Stimulated activated naive B cell treated with anti-CD40 and anti-IgM and Interleukin-4, amounts not matched to agents 10 μg/mL and 1 μg/mL and 100 μg/mL, for 72 hours (primary cell): ENCODE results near the gene COQ8A.

ENCODE experiments used
- ATAC-seq, 2 donors: fragments of 150-1000 bp; cut with Tn5 transposase; replicated peaks; 2 replicates each; pipeline ENCODE4 v1.10.0; 2021; ENCODE audit warnings: moderate library complexity in 1 of 2
- DNase-seq: peaks from one replicate; pipeline ENCODE4 v3.0.0; 2021
- H3K27ac Mint-ChIP-seq: one replicate; pipeline ENCODE4 v1.8.0; 2022; ENCODE audit warnings: mild to moderate bottlenecking, mixed read lengths
- H3K27me3 Mint-ChIP-seq, 2 donors: one replicate each; pipeline ENCODE4 v1.8.0; 2022; ENCODE audit warnings: mixed read lengths in 2 of 2
- H3K36me3 Mint-ChIP-seq, 2 donors: one replicate each; pipeline ENCODE4 v1.8.0; 2022; ENCODE audit warnings: mixed read lengths in 2 of 2, mild to moderate bottlenecking in 1 of 2
- H3K4me1 Mint-ChIP-seq, 2 donors: one replicate each; pipeline ENCODE4 v1.8.0; 2022; ENCODE audit warnings: mixed read lengths in 2 of 2, mild to moderate bottlenecking in 1 of 2
- H3K4me3 Mint-ChIP-seq, 2 donors: one replicate each; pipeline ENCODE4 v1.8.0; 2022; ENCODE audit warnings: mild to moderate bottlenecking in 2 of 2, mixed read lengths in 2 of 2, moderate library complexity in 1 of 2
- H3K9me3 Mint-ChIP-seq, 2 donors: one replicate each; pipeline ENCODE4 v1.8.0; 2022; ENCODE audit warnings: mixed read lengths in 2 of 2, mild to moderate bottlenecking in 1 of 2

Gene COQ8A

DNA sequence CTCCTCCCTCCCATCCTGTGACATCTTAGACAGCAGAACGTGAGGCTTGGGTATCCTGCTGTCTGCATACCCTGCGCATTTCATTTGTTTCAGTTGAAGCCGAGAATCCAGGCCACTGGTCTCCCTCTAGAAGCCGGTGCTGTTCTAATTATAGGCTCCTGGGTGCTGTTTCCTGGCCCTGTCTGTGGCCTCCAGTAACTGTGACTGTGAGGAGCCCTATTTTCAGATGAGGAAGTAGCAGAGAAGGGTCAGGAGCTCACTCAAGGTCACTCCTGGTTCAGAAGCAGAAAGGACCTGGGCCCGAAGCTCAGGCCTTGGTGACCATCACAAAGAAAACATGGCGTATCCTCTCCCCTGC is 24.0 kb downstream of the COQ8A start:
- Mint-ChIP-seq H3K4me1 (peaks cover 33 to 44% of the 10 kb centered on the region in 2 donors), H3K4me3 (peak overlapping the region in 1 of 2 donors; percentile 41), H3K36me3 (peaks cover 38 to 46% of the 10 kb centered on the region in 2 donors), H3K27ac (peak overlapping the region; percentile 91), H3K27me3 (no peaks in the 10 kb centered on the region), H3K9me3 (peaks cover 0 to 4% of the 10 kb centered on the region in 2 donors)
- DNase-seq (no peak), ATAC-seq (peak; percentile 54 to 62)

DNA sequence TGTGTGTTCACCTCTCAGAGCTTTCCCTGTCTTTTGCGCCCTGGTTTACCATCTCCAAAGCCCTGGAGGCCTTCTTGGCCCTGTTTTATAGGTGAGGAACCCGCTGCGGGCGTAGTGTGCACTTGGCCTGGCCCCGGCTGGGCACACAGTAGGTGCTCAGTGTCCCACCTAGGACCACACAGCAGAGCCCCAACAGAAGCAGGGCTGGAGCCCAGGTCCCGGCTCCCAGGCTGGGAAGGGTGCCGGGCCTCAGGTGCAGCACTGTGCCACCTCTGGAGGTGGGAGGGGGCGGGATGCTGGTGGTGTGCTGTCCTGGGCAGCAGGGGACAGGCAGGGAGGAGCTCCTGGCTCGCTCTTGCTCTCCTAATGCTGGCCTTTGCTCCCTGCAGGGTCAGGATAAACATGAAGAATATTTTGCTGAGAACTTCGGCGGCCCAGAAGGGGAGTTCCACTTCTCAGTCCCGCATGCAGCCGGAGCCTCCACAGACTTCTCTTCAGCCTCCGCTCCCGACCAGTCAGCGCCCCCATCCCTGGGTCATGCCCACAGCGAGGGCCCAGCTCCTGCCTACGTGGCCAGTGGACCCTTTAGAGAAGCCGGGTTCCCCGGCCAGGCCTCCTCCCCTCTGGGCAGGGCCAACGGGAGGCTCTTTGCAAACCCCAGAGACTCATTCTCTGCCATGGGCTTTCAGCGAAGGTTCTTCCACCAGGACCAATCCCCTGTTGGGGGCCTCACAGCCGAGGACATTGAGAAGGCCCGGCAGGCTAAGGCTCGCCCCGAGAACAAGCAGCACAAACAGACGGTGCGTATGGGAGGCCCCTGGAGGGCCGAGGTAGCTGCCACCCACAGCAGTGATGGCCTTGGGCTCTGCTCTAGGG is 24.8 kb downstream of the COQ8A start:
- Mint-ChIP-seq H3K27ac (peak overlapping the region; percentile 59), H3K9me3 (peaks cover 0 to 2% of the 10 kb centered on the region in 2 donors), H3K27me3 (no peaks in the 10 kb centered on the region), H3K36me3 (peaks cover 41 to 50% of the 10 kb centered on the region in 2 donors), H3K4me1 (peaks cover 28 to 37% of the 10 kb centered on the region in 2 donors), H3K4me3 (no peak overlapping the region)
- DNase-seq (no peak), ATAC-seq (no peak)

DNA sequence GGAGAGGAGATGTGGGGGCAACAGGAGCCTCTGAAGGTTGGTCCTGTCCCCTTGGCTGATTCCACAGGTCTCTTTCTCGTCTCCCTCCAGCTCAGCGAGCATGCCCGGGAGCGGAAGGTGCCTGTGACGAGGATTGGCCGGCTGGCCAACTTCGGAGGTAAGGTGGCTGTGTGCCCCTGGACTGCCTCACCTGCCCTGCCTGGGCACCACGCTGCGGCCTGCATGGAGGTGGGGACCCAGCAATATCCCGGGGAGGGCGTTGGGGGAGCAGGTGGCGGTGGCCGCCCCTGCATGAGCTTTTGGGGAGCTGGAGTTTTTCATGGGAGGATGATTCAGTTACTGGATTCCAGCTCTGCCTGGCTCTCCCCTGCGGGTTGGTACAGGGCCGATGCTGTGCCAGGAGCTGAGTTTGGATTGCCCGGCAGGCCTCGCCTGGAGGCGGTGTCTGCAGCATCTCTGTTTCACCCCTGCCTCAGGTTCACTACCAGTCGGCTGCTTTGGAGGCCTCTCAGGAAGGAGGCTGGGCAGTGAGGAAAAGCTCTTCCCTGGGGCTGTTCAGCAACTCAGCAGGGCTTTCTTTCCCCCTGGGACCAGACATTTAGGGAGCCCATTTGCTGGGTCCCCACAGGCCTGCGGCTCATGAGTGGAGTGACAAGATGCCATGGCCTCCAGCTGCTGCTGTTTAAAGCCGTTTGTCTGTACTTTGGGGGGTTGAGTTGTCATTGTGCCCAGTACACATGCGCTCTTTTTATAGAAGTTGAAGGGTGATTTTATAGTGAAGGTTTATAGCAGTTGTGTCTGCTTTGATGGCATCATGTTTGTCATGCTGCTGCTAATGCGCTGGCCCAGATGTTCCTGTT is 25.7 kb downstream of the COQ8A start:
- peaks cover 0 to 2% of the 10 kb centered on the region in 2 donors for H3K9me3 Mint-ChIP-seq
- peak overlapping the region; percentile 16 for H3K27ac Mint-ChIP-seq
- H3K36me3 Mint-ChIP-seq, result peaks cover 44 to 49% of the 10 kb centered on the region in 2 donors
- ATAC-seq (no peak), DNase-seq (no peak)
- H3K4me3 Mint-ChIP-seq, result no peak overlapping the region
- peaks cover 26 to 33% of the 10 kb centered on the region in 2 donors for H3K4me1 Mint-ChIP-seq
- H3K27me3 Mint-ChIP-seq, result no peaks in the 10 kb centered on the region

DNA sequence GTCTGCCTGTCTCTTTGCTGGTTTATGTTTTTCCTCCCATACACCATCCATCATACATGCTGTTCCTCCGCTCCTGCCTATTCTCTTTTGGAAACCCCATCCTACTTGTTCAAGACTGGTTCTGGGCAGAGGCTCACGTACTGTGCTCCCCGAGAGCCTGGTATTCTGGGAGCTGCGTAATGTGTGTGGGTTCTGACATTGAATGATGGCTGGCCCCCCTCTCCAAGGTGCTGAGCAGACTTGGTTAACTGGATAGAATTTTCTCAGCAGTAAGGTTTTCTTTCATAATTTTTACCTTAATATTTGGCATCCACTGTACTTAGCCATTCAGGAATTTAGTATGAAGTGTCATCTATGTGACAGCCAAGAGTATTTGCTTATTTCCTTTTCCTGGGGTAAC is 26.6 kb downstream of the COQ8A start:
- H3K36me3 Mint-ChIP-seq, result peaks cover 46 to 52% of the 10 kb centered on the region in 2 donors

DNA sequence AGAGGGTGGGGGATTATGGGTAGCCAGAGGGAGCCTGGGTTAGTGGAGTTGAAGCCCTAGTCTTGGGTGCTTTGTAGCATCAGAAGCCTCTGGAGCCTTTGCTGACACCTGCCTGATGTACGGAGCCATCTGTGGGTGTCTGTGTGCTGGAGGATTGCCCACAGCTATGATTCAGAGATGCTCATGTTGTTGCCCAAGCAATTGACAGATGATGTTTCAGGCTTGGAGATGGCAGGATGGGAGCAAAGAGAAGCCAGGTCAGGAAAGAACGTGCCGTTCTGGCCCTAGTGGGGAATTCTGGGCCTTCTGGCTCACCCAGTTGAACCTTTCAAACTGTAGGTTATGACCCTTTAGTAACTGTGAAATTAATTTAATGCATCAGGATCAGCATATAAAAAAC is 27.6 kb downstream of the COQ8A start:
- H3K9me3 Mint-ChIP-seq, result peaks cover 6 to 7% of the 10 kb centered on the region in 2 donors
- no peak overlapping the region for H3K27ac Mint-ChIP-seq
- peaks cover 24 to 25% of the 10 kb centered on the region in 2 donors for H3K4me1 Mint-ChIP-seq
- ATAC-seq (no peak), DNase-seq (no peak)
- peaks cover 51 to 57% of the 10 kb centered on the region in 2 donors for H3K36me3 Mint-ChIP-seq
- no peaks in the 10 kb centered on the region for H3K27me3 Mint-ChIP-seq
- no peak overlapping the region for H3K4me3 Mint-ChIP-seq

More for the DNA sequence above, 26.6 kb downstream of the COQ8A start:
- Mint-ChIP-seq H3K4me1 (peaks cover 24 to 28% of the 10 kb centered on the region in 2 donors), H3K27me3 (no peaks in the 10 kb centered on the region), H3K9me3 (peaks cover 2 to 4% of the 10 kb centered on the region in 2 donors), H3K27ac (no peak overlapping the region), H3K4me3 (no peak overlapping the region)
- DNase-seq (no peak), ATAC-seq (no peak)

DNA sequence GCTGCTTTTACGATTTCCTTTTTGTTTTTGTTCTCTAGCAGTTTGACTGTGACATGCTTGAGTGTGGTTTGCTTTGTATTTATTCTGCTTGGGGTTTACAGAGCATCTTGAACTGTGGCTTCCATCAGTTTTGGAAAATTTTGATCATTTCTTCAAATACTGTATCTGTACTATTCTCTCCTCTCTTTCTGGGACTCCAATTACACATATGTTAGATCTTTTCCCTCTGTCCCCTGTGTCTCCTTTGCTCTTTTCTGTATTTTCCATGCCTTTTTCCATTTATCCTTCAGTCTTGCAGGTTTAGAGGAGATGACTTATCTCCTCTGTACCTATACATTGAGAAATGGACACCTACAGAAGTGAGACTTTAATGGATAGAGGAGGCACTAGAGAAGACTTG is 31.7 kb downstream of the COQ8A start:
- no peaks in the 10 kb centered on the region for H3K27me3 Mint-ChIP-seq
- no peak for ATAC-seq
- H3K4me1 Mint-ChIP-seq, result peaks cover 9 to 14% of the 10 kb centered on the region in 2 donors
- DNase-seq, result no peak
- no peak overlapping the region for H3K27ac Mint-ChIP-seq
- H3K4me3 Mint-ChIP-seq, result no peak overlapping the region
- peaks cover 6 to 7% of the 10 kb centered on the region in 2 donors for H3K9me3 Mint-ChIP-seq
- H3K36me3 Mint-ChIP-seq, result peaks cover 27 to 43% of the 10 kb centered on the region in 2 donors

DNA sequence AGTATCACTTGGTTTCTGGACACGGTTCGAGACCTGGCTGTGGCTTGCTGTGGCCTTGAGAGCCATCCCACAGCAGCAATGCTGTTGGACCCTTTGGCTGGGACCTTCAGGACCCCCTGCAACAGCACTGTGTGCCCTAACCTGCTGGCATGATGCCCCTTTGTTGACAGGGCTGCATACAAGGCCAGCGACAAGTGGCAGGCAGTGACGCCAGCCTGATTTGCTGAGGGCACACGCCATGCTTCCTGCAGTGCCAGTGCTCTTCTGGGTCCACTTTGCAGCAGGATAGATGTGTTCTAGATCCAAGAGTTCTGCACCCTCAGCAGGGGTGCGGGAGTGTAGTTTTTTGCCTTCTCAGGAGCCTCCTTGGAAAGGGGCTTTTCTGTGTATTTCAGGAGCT is 32.8 kb downstream of the COQ8A start:
- no peak overlapping the region for H3K27ac Mint-ChIP-seq
- peaks cover 6 to 7% of the 10 kb centered on the region in 2 donors for H3K9me3 Mint-ChIP-seq
- no peak overlapping the region for H3K4me3 Mint-ChIP-seq
- DNase-seq (no peak), ATAC-seq (no peak)
- H3K27me3 Mint-ChIP-seq, result no peaks in the 10 kb centered on the region
- peaks cover 28 to 39% of the 10 kb centered on the region in 2 donors for H3K36me3 Mint-ChIP-seq
- peaks cover 6 to 19% of the 10 kb centered on the region in 2 donors for H3K4me1 Mint-ChIP-seq

DNA sequence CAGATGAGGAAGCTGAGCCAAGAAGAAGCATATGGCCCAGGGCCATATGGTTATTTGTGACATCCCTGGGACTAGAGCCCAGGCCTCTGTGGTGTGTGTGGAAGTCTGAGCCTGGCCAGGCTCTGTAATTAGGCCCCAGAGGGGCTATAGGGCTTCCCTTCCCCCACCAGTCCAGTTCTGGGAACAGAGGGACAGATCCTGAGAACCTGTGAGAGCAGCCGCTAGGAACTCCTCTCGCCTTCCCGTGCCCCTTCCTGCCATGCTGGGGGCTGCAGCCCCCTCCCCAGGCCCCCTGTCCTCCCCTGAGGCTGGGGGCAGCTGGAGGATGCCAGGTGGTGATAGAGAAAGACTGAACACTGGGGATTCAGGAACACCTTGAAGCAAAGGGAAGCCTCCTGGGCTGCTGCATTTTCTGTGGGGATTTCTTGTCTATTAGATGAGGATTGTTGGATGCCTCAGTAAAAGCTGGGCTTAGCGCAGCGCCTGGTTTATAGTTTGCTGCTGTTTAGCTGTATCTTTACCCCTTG is 33.3 kb downstream of the COQ8A start:
- peaks cover 6% of the 10 kb centered on the region in 2 donors for H3K9me3 Mint-ChIP-seq
- DNase-seq (no peak), ATAC-seq (no peak)
- H3K4me1 Mint-ChIP-seq, result peaks cover 6 to 20% of the 10 kb centered on the region in 2 donors
- H3K4me3 Mint-ChIP-seq, result no peak overlapping the region
- H3K36me3 Mint-ChIP-seq, result peaks cover 27 to 38% of the 10 kb centered on the region in 2 donors
- H3K27ac Mint-ChIP-seq, result no peak overlapping the region
- no peaks in the 10 kb centered on the region for H3K27me3 Mint-ChIP-seq

DNA sequence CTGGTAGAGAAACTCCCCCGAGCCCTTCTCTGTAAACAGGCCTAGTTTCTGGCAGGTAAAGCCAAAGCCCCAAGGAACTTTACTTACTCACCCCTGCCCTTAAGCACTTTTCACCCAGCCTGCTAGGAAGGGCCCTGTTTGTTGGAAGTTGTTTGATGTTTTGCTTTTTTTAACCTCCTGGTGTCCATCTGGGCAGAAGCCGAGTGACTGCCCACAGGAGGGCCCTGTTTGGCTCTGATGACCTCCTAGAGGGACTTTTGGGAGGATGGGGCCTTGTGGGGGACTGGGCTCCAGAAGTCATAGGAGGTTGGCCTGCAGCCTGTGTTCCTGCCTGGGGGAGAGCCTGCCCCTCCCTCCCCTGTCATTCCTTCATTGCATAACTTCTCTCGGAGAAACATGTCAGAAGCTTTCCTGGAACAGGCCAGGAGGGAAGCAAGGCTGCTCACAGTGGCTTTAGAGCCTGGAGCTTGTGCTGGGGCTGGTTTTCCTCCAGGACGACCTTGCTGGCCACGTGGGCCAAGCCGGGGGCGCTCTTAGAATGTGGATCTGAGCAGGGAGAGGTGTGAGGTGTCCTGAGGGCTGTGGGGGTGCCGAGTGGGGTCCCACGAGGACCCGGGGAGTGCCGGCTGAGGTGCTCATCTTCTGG is 33.9 kb downstream of the COQ8A start:
- ATAC-seq, result no peak
- Mint-ChIP-seq H3K4me1 (peaks cover 6 to 20% of the 10 kb centered on the region in 2 donors), H3K27me3 (no peaks in the 10 kb centered on the region), H3K9me3 (peaks cover 5 to 6% of the 10 kb centered on the region in 2 donors), H3K27ac (no peak overlapping the region), H3K36me3 (peaks cover 29 to 32% of the 10 kb centered on the region in 2 donors), H3K4me3 (no peak overlapping the region)
- DNase-seq, result no peak

DNA sequence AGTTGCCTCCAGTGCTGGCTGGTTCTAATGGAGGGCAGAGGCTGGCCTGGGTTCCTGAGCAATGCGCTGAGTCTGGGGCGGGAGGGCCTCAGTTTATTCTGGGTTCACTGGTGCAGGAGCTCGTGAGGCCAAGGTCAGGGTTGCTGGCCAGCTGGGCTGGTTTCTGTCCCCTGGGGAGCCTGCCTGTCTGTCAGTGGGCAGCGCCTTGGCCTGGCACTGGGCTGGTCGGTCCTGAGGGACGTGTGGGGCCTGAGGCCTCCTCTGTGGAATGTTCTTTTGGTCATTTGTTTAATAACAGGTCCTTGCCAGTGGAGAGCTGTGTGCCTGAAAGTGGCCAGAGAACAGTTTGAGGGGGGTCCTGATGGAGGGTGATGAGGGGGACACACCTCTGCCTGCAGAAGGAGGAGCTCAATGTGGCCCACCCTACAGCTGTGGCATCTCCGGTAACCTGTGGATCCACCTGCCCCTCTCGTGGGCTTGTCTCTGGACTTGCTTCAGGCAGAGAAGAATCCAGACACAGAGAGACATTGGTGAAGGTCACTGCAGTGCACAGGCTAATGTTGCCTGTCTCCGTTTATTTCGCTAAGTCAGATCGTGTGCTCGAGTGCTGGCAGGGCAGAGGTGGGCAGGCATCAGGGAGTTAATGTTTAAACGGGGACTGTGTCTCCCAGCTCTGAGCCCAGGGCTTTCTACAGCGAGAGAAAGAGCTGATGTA is 34.6 kb downstream of the COQ8A start:
- peaks cover 25 to 28% of the 10 kb centered on the region in 2 donors for H3K36me3 Mint-ChIP-seq
- H3K4me1 Mint-ChIP-seq, result peaks cover 6 to 20% of the 10 kb centered on the region in 2 donors
- no peak overlapping the region for H3K4me3 Mint-ChIP-seq
- ATAC-seq (no peak), DNase-seq (no peak)
- H3K9me3 Mint-ChIP-seq, result peaks cover 5 to 6% of the 10 kb centered on the region in 2 donors
- no peaks in the 10 kb centered on the region for H3K27me3 Mint-ChIP-seq
- H3K27ac Mint-ChIP-seq, result no peak overlapping the region

DNA sequence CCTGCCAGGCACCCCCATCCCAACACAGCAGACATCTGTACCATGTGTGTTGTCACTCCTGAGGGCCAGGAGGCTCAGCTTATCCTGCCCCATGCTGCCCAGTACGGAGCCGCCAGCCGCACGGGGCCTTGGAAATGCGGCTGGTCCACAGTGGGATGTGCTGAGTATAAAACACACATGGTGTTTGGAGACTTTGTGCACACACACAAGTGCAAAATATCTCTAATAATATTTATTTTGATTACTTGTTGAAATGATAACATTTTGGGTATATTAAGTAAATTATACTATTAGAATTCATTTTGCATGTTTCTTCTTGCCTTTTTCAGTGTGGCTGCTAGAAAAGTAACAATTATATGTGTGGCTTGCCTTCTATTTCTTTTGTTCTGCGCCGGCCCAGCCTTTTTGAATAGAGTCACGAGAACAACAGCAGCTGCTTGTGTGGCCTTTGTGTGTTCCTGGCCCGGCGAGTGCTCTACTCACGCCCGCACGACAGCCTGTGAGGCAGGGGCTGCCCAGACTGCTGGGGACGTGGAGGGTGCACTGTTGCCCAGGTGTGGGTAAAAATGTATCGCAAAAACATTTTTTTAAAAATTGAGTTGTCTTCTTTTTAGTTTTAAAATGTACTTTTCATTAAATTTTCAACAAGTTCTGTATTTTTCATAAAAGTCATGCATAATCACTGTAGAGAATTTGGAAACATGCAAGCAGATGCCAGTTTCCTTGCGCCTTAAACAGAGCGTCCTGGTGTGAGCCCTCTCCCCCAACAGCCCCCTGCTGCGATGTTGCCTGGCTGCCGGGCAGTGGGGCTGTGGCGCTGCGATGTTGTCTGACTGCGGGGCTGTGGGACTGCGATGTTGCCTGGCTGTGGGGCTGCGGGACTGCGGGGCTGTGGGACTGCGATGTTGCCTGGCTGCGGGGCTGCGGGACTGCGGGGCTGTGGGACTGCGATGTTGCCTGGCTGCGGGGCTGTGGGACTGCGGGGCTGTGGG is 35.5 kb downstream of the COQ8A start:
- Mint-ChIP-seq H3K4me3 (no peak overlapping the region), H3K36me3 (peaks cover 21 to 26% of the 10 kb centered on the region in 2 donors), H3K9me3 (peaks cover 5 to 6% of the 10 kb centered on the region in 2 donors), H3K27me3 (no peaks in the 10 kb centered on the region), H3K4me1 (peaks cover 6 to 20% of the 10 kb centered on the region in 2 donors), H3K27ac (no peak overlapping the region)
- ATAC-seq (no peak), DNase-seq (no peak)

DNA sequence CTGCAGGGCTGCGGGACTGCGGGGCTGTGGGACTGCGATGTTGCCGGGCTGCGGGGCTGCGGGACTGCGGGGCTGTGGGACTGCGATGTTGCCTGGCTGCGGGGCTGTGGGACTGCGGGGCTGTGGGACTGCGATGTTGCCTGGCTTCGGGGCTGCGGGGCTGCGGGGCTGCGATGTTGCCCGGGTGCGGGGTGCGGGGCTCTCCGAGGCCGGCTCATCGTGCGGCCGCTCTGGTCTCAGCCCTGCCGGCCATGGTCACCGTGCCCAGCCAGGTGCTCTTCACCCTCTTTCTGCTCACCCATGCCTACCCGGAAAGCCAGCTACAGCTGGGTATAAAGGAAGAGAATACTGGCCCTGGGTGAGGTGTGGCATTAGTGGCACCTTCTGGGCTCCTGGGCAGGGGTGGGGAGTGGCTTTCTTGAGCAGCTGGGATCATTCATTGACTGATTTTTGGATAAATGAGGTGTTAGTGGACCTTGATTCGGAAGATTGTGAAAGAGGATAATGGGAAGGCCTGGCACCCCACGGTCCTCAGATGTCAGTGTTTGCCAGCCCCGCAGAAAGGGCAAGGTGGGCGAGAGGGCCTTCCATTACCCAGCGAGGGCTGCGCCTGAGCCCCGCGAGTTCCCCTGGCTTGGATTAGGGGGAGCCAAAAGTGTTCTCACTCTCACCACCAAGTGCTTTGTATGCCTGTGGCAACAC is 36.3 kb downstream of the COQ8A start:
- peak overlapping the region; percentile 5 for H3K27ac Mint-ChIP-seq
- DNase-seq (no peak), ATAC-seq (no peak)

More for the DNA sequence above, 36.3 kb downstream of the COQ8A start:
- no peak overlapping the region for H3K4me3 Mint-ChIP-seq
- H3K27me3 Mint-ChIP-seq, result no peaks in the 10 kb centered on the region
- peaks cover 5 to 6% of the 10 kb centered on the region in 2 donors for H3K9me3 Mint-ChIP-seq
- H3K36me3 Mint-ChIP-seq, result peaks cover 21 to 26% of the 10 kb centered on the region in 2 donors
- H3K4me1 Mint-ChIP-seq, result peaks cover 6 to 20% of the 10 kb centered on the region in 2 donors
